Upper lobe of left lung (tissue), 4 donors: Measurements from ENCODE around the gene TTC3.

Experiments used
- EP300 ChIP-seq, 4 donors: sonication (generic); formaldehyde crosslinking; IDR thresholded peaks; one replicate each; pipeline ENCODE4 v1.5.1; 2017; ENCODE audit warnings: antibody characterized with exemption in 4 of 4, control low read depth in 2 of 4
- POLR2A ChIP-seq, 4 donors: fragments of 450-650 bp; IDR thresholded peaks; one replicate each; pipeline ENCODE4 v1.5.1; 2016 to 2017; ENCODE audit warnings: antibody characterized with exemption in 4 of 4, mild to moderate bottlenecking in 2 of 4
- TF ChIP-seq, protein P1 (sequence below), 6 experiments: fragments of 450-650 bp in 4 of 6; fragments of 200-600 bp in 2 of 6; sonication (generic) in 2 of 6; IDR thresholded peaks; one replicate each; pipeline ENCODE4 v1.5.1; 2016 to 2019; ENCODE audit warnings: antibody characterized with exemption in 6 of 6

DNA sequence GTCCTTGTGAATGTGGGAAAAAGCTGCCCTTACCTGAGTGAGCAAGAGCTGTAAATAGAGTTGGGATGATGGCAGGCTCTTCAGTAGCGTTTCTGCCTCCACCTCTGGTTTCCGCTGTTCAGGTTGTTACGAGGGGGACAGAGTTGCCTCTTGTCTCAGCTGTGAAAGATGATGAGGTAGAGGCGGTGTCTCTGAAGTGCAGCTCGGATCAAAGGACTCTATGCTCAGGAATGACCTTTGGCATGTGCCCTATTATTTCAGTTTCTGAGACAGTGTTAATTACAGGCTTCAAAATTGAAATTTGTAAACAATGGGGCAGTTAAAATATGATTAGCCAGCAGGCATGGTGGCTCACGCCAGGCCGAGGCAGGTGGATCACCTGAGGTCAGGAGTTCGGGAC is 123.8 kb downstream of the TTC3 start:
- TF ChIP-seq, protein P1, sequence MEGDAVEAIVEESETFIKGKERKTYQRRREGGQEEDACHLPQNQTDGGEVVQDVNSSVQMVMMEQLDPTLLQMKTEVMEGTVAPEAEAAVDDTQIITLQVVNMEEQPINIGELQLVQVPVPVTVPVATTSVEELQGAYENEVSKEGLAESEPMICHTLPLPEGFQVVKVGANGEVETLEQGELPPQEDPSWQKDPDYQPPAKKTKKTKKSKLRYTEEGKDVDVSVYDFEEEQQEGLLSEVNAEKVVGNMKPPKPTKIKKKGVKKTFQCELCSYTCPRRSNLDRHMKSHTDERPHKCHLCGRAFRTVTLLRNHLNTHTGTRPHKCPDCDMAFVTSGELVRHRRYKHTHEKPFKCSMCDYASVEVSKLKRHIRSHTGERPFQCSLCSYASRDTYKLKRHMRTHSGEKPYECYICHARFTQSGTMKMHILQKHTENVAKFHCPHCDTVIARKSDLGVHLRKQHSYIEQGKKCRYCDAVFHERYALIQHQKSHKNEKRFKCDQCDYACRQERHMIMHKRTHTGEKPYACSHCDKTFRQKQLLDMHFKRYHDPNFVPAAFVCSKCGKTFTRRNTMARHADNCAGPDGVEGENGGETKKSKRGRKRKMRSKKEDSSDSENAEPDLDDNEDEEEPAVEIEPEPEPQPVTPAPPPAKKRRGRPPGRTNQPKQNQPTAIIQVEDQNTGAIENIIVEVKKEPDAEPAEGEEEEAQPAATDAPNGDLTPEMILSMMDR (IDR thresholded peaks at IDR 0.05), result no peak
- TF ChIP-seq EP300 (IDR thresholded peaks at IDR 0.05), result no peak
- TF ChIP-seq POLR2A (IDR thresholded peaks at IDR 0.05), result no peak
